ENCODE data around the gene ARHGAP26. TPM values are rescaled to one million over a fixed set of nuclear protein-coding genes. Genes with fewer than 3 reads are reported as not detected.

ARHGAP26 gene
- total RNA-seq, 2 donors from 2014 or later = 15.7 to 23.4 TPM

DNA sequence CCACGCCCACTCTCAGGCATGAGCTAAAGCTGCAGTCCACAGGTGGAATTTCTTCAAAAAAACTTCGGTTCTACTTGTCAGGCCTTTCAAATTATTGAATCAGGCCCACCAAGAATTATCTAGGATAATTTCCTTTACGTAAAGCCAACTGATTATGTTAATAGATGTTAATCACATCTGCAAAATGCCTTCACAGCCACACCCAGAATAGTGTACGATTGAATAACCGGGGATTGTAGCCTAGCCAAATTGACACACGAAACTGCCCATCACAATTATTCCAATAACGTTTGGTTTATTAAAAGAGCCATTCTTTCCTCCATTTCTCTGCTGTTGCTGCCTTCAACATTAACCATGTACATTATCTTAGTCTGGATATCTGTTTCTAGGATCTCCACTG is 484.6 kb downstream of the ARHGAP26 start:
- H3K36me3 Mint-ChIP-seq = no peaks in the 10 kb centered on the region
- DNase-seq (ENCODE audit: low spot score in 2 of 2) = no peak
- no peaks in the 10 kb centered on the region for H3K9me3 Mint-ChIP-seq
- peak overlapping the region in 1 of 2 donors; percentile 17 for H3K27ac Mint-ChIP-seq
- ATAC-seq = no peak

DNA sequence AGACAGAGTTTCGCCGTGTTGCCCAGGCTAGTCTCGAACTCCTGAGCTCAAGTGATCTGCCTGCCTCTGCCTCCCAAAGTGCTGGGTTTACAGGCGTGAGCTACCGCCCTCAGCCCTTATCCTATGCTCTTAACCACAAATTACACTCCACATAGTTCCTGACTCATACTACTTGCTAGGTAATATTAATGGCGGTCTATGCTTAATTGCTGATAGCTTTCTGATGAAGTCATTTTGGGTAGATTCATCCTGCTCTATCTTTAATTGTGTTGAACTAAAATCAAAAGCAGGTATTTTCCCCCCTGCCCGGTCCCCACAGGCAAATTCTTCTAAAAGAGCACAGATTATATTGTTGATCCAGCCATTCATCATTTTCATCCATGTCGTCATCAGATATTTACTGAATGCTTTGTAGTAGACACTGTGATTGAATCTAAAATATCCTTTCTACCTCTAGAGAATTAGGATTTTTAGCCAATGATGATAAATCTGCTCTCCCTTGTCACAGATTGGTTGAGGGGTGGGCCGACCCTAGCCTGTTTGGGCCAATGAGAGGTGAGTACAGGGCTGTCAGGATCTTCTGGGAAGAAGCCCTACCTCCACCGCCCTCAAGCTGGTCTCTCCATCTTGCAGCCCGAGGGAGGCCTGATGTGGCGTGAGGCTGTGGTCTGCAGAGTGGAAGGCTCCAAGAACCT is 488.5 kb downstream of the ARHGAP26 start:
- Mint-ChIP-seq H3K27ac (no peak overlapping the region), H3K9me3 (peaks cover 0 to 5% of the 10 kb centered on the region in 2 donors), H3K36me3 (no peaks in the 10 kb centered on the region)
- ATAC-seq (no peak), DNase-seq (ENCODE audit: low spot score in 2 of 2) (no peak)

DNA sequence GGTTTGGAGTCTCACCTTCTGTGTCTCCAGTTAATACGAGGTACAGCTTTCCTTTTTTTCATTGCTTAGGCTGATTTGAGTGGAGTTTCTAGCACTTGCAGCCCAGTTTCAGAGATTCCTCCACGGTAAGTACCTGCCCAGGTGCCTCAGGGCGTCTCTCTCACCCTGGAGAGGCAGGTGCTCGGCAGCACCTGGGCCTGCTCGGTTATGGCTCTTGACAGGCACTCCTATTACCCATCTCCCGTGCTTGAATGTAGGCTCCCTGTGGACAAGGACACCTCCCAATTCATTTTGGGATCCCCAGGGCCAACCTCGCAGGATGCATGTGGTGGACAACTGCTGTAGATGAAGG is 489.1 kb downstream of the ARHGAP26 start:
- H3K9me3 Mint-ChIP-seq = peaks cover 0 to 5% of the 10 kb centered on the region in 2 donors
- no peaks in the 10 kb centered on the region for H3K36me3 Mint-ChIP-seq
- no peak for DNase-seq (ENCODE audit: low spot score in 2 of 2)
- H3K27ac Mint-ChIP-seq = no peak overlapping the region
- ATAC-seq = no peak

DNA sequence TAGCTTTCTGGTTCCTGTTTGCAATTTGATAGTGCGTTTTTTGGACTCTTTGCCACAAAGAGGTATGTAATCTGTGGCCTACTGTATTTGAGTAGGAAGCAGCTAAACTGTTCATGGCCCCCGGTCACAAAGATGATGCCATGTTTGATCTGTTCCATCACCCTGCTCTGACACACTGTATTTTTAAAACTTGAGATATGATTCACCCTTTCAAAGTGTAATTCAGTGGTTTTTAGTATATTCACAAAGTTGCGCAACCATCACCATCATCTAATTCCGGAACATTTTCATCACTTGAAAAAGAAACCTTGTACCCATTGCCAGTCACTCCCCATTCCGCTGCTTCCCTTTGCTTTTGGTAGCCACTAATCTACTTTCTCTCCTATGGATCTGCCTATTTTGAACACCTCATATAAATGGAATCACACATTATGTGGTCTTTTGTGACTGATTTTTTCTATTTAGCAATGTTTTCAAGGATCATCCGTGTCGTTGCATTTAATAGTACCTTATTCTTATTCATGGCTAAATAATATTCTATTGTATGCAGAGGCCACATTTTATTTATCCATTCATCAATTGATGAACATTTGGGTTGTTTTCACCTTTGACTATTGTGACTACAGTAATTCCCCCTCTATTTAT is 491.7 kb downstream of the ARHGAP26 start:
- H3K27ac Mint-ChIP-seq = peak overlapping the region in 1 of 2 donors; percentile 19
- ATAC-seq = peak; percentile 74 to 85

DNA sequence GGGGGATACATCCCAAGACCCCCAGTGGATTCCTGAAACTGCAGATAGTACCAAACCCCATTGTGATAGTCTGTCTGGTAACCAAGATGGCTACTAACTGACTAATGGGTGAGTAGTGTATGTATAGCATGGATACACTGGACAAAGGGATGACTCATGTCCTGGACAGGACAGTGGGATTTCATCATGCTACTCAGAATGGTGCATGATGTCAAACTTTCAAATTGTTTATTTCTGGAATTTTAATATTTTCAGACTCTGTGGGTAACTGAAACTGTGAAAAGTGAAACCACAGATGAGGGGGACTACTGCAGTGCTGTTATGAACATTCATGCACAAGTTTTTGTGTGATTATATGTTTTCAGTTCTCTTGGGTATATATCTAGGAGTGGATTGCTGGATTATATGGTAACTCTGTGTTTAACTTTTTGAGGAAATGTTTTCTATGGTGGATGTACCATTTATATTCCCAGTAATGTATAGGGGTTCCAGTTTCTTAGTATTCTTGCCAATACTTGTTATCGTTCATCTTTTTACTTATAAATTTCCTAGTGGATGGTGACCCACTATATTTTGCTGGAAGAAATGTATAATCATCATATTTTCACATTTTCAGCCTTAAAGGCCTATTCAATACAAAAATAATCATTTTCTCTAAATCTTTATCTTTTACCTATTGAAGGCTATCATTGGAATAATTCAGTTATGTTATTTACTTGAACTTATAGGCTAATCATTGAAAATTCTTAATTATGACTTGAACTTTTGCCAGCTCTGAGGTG is 492.4 kb downstream of the ARHGAP26 start:
- Mint-ChIP-seq H3K36me3 (peaks cover 4 to 6% of the 10 kb centered on the region in 2 donors), H3K27ac (peak overlapping the region in 1 of 2 donors; percentile 19), H3K9me3 (peaks cover 5 to 11% of the 10 kb centered on the region in 2 donors)
- ATAC-seq (peak; percentile 72 to 81), DNase-seq (ENCODE audit: low spot score in 2 of 2) (no peak)

More for the DNA sequence above, 491.7 kb downstream of the ARHGAP26 start:
- peaks cover 3 to 11% of the 10 kb centered on the region in 2 donors for H3K9me3 Mint-ChIP-seq
- H3K36me3 Mint-ChIP-seq = peaks cover 0 to 6% of the 10 kb centered on the region in 2 donors
- no peak for DNase-seq (ENCODE audit: low spot score in 2 of 2)

DNA sequence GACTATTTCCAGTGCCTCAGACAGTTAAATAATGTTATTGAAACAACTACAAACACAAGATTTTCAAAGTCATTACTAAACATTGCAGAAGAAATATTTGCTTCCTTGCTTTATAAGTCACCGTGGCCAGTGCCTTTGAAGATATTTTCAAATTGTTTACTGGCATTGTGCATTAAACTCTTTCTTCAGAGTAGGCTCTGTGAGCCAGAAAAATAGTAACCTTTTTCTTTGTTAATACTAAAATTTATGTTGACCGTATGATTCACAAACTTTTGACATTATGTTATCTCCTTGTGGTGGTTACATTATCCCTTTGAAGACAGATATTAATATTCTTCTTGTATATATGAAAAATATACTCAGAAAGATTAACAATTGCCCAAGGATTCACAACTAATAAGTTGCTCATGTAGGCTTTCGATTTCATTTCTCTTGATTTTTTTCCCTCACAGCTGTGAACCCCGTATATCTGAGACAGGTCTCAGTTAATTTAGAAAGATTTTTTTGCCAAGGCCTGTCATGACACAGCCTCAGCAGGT is 493.2 kb downstream of the ARHGAP26 start:
- no peak overlapping the region for H3K27ac Mint-ChIP-seq
- DNase-seq (ENCODE audit: low spot score in 2 of 2) = no peak
- no peak for ATAC-seq
- peaks cover 11 to 19% of the 10 kb centered on the region in 2 donors for H3K9me3 Mint-ChIP-seq
- H3K36me3 Mint-ChIP-seq = peaks cover 6 to 11% of the 10 kb centered on the region in 2 donors

DNA sequence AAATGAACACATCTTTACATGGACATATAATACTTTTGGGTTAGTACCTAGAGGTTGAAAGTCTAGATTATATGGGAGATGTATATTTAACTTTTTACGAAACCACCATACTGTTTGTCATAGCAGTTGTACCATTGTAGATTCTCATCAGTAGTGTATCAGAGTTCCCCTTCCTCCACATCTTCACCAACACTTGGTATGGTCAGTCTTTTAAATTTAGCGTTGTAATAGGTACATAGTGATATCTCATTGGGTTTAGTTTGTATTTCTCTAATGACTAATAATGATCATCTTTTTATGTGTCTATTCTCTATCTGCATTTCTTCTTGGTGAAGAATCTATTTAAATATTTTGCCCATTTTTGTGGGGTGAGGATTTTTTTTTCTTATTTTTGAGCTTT is 495.8 kb downstream of the ARHGAP26 start:
- no peak overlapping the region for H3K27ac Mint-ChIP-seq
- peaks cover 14 to 32% of the 10 kb centered on the region in 2 donors for H3K9me3 Mint-ChIP-seq
- no peak for DNase-seq (ENCODE audit: low spot score in 2 of 2)
- no peak for ATAC-seq
- H3K36me3 Mint-ChIP-seq = peaks cover 14 to 22% of the 10 kb centered on the region in 2 donors

DNA sequence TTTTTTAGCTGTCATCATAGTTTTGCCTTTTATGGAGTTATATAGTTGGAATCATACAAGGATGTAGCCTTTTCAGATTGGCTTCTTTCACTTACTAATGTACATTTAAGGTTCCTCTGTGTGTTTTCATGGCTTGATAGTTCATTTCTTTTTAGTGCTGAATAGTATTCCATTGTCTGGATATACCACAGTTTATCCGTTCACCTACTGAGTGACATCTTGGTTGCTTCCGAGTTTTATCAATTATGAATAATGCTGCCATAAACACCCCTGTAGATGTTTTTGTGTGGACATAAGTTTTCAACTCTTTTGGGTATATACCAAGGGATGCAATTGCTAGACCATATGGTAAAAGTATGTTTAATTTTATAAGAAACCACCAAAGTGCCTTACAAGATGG is 497.0 kb downstream of the ARHGAP26 start:
- DNase-seq (ENCODE audit: low spot score in 2 of 2) (no peak), ATAC-seq (no peak)
- H3K36me3 Mint-ChIP-seq = peaks cover 14 to 22% of the 10 kb centered on the region in 2 donors
- no peak overlapping the region for H3K27ac Mint-ChIP-seq
- H3K9me3 Mint-ChIP-seq = peaks cover 14 to 26% of the 10 kb centered on the region in 2 donors

DNA sequence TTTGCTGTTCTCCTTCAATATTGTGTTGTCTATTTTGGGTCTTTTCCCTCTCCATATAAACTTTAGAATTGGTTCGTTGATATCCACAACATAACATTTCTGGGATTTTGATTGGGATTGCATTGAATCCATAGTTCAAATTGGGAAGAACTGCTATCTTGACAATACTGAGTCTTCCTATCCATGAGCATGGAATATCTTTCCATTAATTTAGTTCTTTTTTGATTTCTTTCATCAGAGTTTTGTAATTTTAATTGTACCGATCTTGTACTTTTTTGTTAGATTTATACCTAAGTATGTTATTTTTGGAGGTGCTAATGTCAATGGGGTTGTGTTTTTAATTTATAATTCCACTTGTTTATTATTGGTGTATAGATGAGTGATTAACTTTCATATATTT is 498.2 kb downstream of the ARHGAP26 start:
- DNase-seq (ENCODE audit: low spot score in 2 of 2) = no peak
- Mint-ChIP-seq H3K36me3 (peaks cover 14 to 22% of the 10 kb centered on the region in 2 donors), H3K9me3 (peaks cover 14 to 26% of the 10 kb centered on the region in 2 donors), H3K27ac (no peak overlapping the region)
- no peak for ATAC-seq

DNA sequence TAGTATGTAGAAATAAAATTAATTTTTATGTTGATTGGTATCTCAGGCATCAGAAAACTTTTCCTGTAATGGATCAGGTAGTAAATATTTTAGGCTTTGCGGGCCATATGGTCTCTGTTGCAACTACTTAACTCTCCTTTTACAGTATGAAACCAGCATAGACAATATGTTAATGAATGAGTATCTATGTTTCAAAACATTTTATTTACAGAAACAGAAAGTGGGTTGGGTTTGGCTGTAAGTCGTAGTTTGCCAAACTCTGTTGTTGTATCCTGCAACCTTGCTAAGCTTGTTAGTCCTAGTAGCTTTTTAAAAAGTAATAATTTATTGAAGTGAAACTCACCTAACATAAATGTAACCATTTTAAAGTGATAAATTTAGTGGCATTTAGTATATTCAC is 501.3 kb downstream of the ARHGAP26 start:
- no peak for ATAC-seq
- H3K27ac Mint-ChIP-seq = peak overlapping the region in 1 of 2 donors; percentile 58
- DNase-seq (ENCODE audit: low spot score in 2 of 2) = no peak
- peaks cover 14 to 21% of the 10 kb centered on the region in 2 donors for H3K9me3 Mint-ChIP-seq
- peaks cover 14 to 25% of the 10 kb centered on the region in 2 donors for H3K36me3 Mint-ChIP-seq

DNA sequence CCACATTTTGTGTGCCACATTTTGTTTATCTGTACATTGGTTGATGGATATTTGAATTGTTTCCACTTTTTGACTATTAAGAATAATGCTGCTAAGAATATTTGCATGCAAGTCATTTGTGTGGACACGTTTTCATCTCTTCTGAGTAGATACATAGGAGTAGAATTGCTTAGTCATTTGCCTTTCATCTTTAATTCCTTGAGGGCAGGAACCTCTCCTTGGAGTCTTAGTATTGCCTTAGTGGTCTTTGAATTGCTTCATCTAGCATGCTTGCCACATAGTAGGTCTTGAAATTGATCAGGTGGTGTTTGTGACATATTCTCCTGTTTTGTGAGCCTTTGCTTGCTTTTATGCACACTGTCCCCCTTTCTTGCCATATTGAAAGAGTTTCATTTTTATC is 504.8 kb downstream of the ARHGAP26 start:
- Mint-ChIP-seq H3K9me3 (peaks cover 0 to 1% of the 10 kb centered on the region in 2 donors), H3K36me3 (peaks cover 0 to 8% of the 10 kb centered on the region in 2 donors), H3K27ac (no peak overlapping the region)
- DNase-seq (ENCODE audit: low spot score in 2 of 2) (no peak), ATAC-seq (no peak)

DNA sequence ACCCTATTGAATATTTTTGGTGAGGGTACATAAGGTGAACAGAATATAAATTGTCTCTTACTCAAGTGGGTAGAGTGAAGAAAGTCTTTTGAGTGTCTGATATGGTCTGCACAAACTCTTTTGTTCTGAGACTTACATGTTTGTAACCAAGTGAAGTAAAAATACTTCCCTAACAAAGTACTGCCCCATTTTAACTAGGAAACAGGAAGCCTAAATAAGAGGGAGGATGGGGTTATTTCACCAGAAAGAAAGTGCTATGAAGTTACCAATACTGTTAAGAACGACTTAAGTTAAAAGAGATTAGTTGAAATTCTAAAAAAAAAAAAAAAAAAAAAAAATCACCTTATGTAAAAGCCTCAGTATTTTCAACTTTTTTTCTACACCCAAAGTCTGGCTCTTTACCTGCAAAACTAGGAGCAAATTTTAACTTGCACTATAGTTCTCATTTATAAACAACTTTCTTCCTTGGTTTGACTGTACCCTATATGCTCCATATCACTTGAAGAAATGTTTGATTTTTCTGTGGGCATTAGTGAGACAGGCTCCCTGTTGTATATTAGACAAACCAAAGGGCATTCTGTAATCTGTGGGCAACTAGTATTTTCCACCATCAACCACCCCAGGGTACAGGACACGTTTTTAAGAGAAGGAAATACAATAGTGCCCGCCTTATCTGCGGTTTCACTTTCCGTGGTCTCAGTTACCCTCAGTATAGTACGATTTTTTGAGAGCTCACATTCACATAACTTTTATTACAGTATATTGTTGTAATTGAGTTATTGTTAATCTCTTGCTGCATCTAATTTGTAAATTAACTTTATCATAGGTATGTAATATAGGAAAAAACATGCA is 505.6 kb downstream of the ARHGAP26 start:
- Mint-ChIP-seq H3K36me3 (peaks cover 0 to 8% of the 10 kb centered on the region in 2 donors), H3K27ac (no peak overlapping the region), H3K9me3 (no peaks in the 10 kb centered on the region)
- ATAC-seq (no peak), DNase-seq (ENCODE audit: low spot score in 2 of 2) (no peak)

DNA sequence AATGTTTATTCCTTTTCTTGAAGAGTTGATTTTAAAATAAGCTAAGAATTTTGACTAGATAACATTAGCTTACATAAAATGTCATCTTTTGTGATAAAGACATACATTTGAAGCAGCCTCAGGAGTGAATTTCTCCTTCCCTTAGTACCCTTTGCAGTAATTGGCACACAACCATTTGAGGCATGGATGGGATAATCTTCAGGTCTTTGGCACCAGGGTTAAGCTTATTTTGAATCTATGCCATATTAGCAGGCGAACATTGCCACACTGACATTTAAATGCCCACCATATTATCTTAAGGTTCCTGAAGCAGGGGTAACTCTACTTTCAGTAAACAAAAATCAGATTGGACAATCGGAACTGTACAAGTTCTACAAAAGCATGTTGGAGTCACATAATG is 507.4 kb downstream of the ARHGAP26 start:
- Mint-ChIP-seq H3K36me3 (peaks cover 0 to 8% of the 10 kb centered on the region in 2 donors), H3K9me3 (no peaks in the 10 kb centered on the region), H3K27ac (no peak overlapping the region)
- no peak for ATAC-seq
- no peak for DNase-seq (ENCODE audit: low spot score in 2 of 2)

Measured in activated naive CD4-positive, alpha-beta T cell treated with anti-CD3 and anti-CD28 coated beads, Interleukin-2, amount 50 U/mL, for 72 hours (primary cell).